Type B pancreatic cell (in vitro differentiated cells): ENCODE measurements around the gene LCOR. TPM values are rescaled to one million over a fixed set of nuclear protein-coding genes. Genes with fewer than 3 reads are reported as not detected.

Experiments used
- DNase-seq: peaks from one replicate; pipeline ENCODE4 v3.0.0; 2021; ENCODE audit warnings: mixed read lengths; ENCODE audit not compliant: unreplicated experiment; ENCODE audit errors: extremely low spot score
- H3K27ac Mint-ChIP-seq: 2 replicates; pipeline ENCODE4 v1.8.0; 2021; ENCODE audit warnings: mild to moderate bottlenecking, mixed read lengths
- H3K27me3 Mint-ChIP-seq: 2 replicates; pipeline ENCODE4 v1.8.0; 2021; ENCODE audit warnings: mixed read lengths
- H3K36me3 Mint-ChIP-seq: 2 replicates; pipeline ENCODE4 v1.8.0; 2021; ENCODE audit warnings: mixed read lengths
- H3K4me1 Mint-ChIP-seq: one replicate; pipeline ENCODE4 v1.8.0; 2021; ENCODE audit warnings: mixed read lengths; ENCODE audit not compliant: unreplicated experiment
- H3K4me3 Mint-ChIP-seq: 2 replicates; pipeline ENCODE4 v1.8.0; 2021; ENCODE audit warnings: mild to moderate bottlenecking, mixed read lengths
- H3K9me3 Mint-ChIP-seq: 2 replicates; pipeline ENCODE4 v1.8.0; 2021; ENCODE audit warnings: mixed read lengths
- CTCF ChIP-seq: fragments of 200-600 bp; sonication (generic); conservative IDR thresholded peaks from 2 replicates; pipeline ENCODE4 v1.5.0; 2021; ENCODE audit warnings: antibody characterized with exemption, mild to moderate bottlenecking
- total RNA-seq: library from RNA; stranded (reverse); gene quantifications from 2 replicates; pipeline ENCODE4 v1.2.1, GENCODE V29; 2021; ENCODE audit warnings: low replicate concordance

The LCOR gene
- total RNA-seq, 1 donor from 2014 or later, result 55.1 TPM

- no peak for DNase-seq
- Mint-ChIP-seq H3K27ac (peak overlapping the region; percentile 14), H3K36me3 (peaks cover 11% of the 10 kb centered on the region), H3K9me3 (no peaks in the 10 kb centered on the region), H3K4me1 (peaks cover 12% of the 10 kb centered on the region), H3K27me3 (no peaks in the 10 kb centered on the region), H3K4me3 (no peak overlapping the region)
- no peak for TF ChIP-seq CTCF
These were observed 46.0 kb downstream of the LCOR start for GRCh38 chr10:96878057-96878456.

- no peak for TF ChIP-seq CTCF
- Mint-ChIP-seq H3K4me3 (no peak overlapping the region), H3K36me3 (peaks cover 11% of the 10 kb centered on the region), H3K27ac (no peak overlapping the region), H3K4me1 (peaks cover 12% of the 10 kb centered on the region), H3K27me3 (no peaks in the 10 kb centered on the region), H3K9me3 (no peaks in the 10 kb centered on the region)
- no peak for DNase-seq
These were observed 48.5 kb downstream of the LCOR start for GRCh38 chr10:96880575-96880974.

- Mint-ChIP-seq H3K9me3 (peaks cover 23% of the 10 kb centered on the region), H3K27me3 (no peaks in the 10 kb centered on the region), H3K27ac (peak overlapping the region; percentile 70), H3K4me1 (peaks cover 4% of the 10 kb centered on the region), H3K4me3 (peak overlapping the region; percentile 14), H3K36me3 (peaks cover 39% of the 10 kb centered on the region)
- no peak for TF ChIP-seq CTCF
- DNase-seq, result no peak
These were observed 57.5 kb downstream of the LCOR start for GRCh38 chr10:96889415-96890171.

- no peak for DNase-seq
- H3K4me3 Mint-ChIP-seq, result peak overlapping the region; percentile 14
- peaks cover 23% of the 10 kb centered on the region for H3K9me3 Mint-ChIP-seq
- H3K36me3 Mint-ChIP-seq, result peaks cover 39% of the 10 kb centered on the region
- no peaks in the 10 kb centered on the region for H3K27me3 Mint-ChIP-seq
- H3K27ac Mint-ChIP-seq, result peak overlapping the region; percentile 70
- TF ChIP-seq CTCF, result no peak
- H3K4me1 Mint-ChIP-seq, result peaks cover 4% of the 10 kb centered on the region
These were observed 58.0 kb downstream of the LCOR start for GRCh38 chr10:96890172-96890513.

- Mint-ChIP-seq H3K4me3 (no peak overlapping the region), H3K9me3 (peaks cover 23% of the 10 kb centered on the region), H3K27me3 (no peaks in the 10 kb centered on the region), H3K36me3 (peaks cover 39% of the 10 kb centered on the region), H3K4me1 (peaks cover 4% of the 10 kb centered on the region), H3K27ac (peak overlapping the region; percentile 70)
- TF ChIP-seq CTCF, result no peak
- DNase-seq, result no peak
These were observed 58.5 kb downstream of the LCOR start for GRCh38 chr10:96890580-96890979.

GRCh38 chr10:96891840-96892239 is 59.7 kb downstream of the LCOR start:
- Mint-ChIP-seq H3K9me3 (peaks cover 23% of the 10 kb centered on the region), H3K27me3 (no peaks in the 10 kb centered on the region), H3K27ac (no peak overlapping the region), H3K36me3 (peaks cover 38% of the 10 kb centered on the region), H3K4me1 (peaks cover 8% of the 10 kb centered on the region), H3K4me3 (no peak overlapping the region)
- DNase-seq, result no peak
- no peak for TF ChIP-seq CTCF
